ENCODE results near the gene SH3BP5L.

Gene SH3BP5L

GRCh38 chr1:248825909-248826760 lies at the start of gene SH3BP5L:
SH3BP5L (minus strand) TSS chr1:248825915; CDS start chr1:248824935, 980 bp downstream.
- H3K4me1 Mint-ChIP-seq: peaks cover 56% of the 10 kb centered on the region
- peak; percentile 88 to 92 for DNase-seq
- peak within 1 kb of the TSS; percentile 79 to 88 for H3K4me3 Mint-ChIP-seq
- ATAC-seq: peak; percentile 94
- peak within 1 kb of the TSS; percentile 99 for H3K27ac Mint-ChIP-seq
- no peaks in the 10 kb centered on the region for H3K27me3 Mint-ChIP-seq
- H3K9me3 Mint-ChIP-seq: no peaks in the 10 kb centered on the region

DNA sequence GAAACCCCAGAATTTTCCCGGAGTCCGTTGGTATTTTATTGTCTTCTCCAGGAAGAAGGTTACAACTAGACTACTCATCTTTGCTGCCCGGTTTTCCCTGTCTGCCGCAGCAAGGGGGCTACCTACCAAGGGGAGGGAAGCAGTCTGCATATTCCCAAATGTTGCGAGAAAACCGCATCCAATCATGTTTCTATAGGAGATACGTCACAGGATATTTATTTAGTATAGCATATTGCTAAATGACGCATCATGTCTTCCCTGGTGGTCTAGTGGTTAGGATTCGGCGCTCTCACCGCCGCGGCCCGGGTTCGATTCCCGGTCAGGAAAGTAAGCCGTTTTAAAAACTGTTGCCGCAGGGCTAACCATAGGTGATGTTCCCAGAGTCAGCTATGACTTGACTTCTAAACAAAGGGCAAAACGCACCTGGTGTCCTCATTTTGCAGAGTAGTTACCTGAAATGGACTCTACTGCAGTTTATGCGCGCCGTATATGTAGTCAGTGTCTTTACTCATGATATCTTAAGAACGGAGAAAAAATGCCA lies 48.3 kb upstream of the SH3BP5L start:
- Mint-ChIP-seq H3K27ac (peak overlapping the region; percentile 89 to 100), H3K4me3 (peak overlapping the region; percentile 90 to 96), H3K4me1 (peaks cover 25% of the 10 kb centered on the region), H3K27me3 (no peaks in the 10 kb centered on the region), H3K9me3 (peaks cover 0 to 7% of the 10 kb centered on the region in 2 donors)
- ATAC-seq (peak; percentile 72), DNase-seq (peak; percentile 83 to 84)

DNA sequence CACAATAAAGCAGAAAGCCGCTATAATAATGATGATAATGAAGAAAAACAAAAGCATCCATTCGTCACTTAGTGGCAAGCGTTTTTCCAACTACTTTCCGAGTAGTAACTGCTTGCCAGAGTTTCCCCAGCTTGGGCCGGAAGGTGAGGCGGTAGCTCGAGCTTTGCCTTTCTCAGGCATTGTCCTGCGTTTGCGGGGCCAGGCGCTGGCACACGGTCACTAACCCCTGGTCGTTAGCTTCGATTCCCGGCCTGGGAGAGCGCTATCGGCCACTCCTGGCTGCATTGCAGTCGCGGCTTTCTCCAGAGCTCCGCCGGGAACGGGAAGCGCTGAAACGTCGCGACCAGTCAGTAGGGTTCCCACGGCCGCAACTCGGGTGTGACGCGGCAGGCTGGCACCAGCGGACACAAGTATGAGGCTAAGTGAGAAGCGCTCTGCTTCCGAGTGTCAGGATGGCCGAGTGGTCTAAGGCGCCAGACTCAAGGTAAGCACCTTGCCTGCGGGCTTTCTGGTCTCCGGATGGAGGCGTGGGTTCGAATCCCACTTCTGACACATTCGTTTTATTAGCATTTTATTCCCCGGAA lies 47.8 kb upstream of the SH3BP5L start:
- ATAC-seq (peak; percentile 89), DNase-seq (peak; percentile 97 to 98)
- no peaks in the 10 kb centered on the region for H3K27me3 Mint-ChIP-seq
- peak overlapping the region; percentile 89 to 100 for H3K27ac Mint-ChIP-seq
- peaks cover 25% of the 10 kb centered on the region for H3K4me1 Mint-ChIP-seq
- H3K4me3 Mint-ChIP-seq: peak overlapping the region; percentile 90 to 96
- peaks cover 0 to 7% of the 10 kb centered on the region in 2 donors for H3K9me3 Mint-ChIP-seq

GRCh38 chr1:248872752-248873408 lies 47.2 kb upstream of the SH3BP5L start:
- H3K27me3 Mint-ChIP-seq: no peaks in the 10 kb centered on the region
- ATAC-seq: peak; percentile 75
- peak; percentile 64 to 73 for DNase-seq
- peaks cover 0 to 7% of the 10 kb centered on the region in 2 donors for H3K9me3 Mint-ChIP-seq
- peaks cover 25% of the 10 kb centered on the region for H3K4me1 Mint-ChIP-seq
- H3K4me3 Mint-ChIP-seq: peak overlapping the region; percentile 90 to 96
- peak overlapping the region; percentile 89 to 100 for H3K27ac Mint-ChIP-seq

GRCh38 chr1:248871837-248872401 lies 46.2 kb upstream of the SH3BP5L start:
- H3K4me3 Mint-ChIP-seq: no peak overlapping the region
- H3K4me1 Mint-ChIP-seq: peaks cover 25% of the 10 kb centered on the region
- no peak for ATAC-seq
- H3K9me3 Mint-ChIP-seq: peaks cover 0 to 7% of the 10 kb centered on the region in 2 donors
- no peaks in the 10 kb centered on the region for H3K27me3 Mint-ChIP-seq
- no peak for DNase-seq
- peak overlapping the region in 1 of 2 donors; percentile 80 for H3K27ac Mint-ChIP-seq

GRCh38 chr1:248862998-248863881 lies 37.5 kb upstream of the SH3BP5L start:
- ATAC-seq (peak; percentile 66), DNase-seq (peak; percentile 72 to 78)
- H3K9me3 Mint-ChIP-seq: no peaks in the 10 kb centered on the region
- no peaks in the 10 kb centered on the region for H3K27me3 Mint-ChIP-seq
- H3K4me1 Mint-ChIP-seq: peaks cover 36% of the 10 kb centered on the region
- peak overlapping the region; percentile 30 to 73 for H3K27ac Mint-ChIP-seq
- H3K4me3 Mint-ChIP-seq: peak overlapping the region; percentile 88 to 93

DNA sequence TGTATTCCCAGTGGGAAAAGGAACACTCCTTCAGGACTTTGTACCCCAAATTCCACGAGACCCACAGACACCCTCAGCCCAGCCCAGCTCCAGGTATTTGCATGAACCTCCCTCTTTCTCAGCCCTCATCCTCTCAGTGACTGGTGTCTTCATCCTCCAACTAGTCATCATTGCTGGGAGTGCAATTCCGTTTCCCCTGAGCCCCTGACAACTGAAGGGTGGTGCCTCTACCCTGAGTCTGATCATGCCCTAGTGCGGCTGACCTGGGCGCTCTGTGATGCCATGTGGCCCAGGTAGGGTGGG lies 36.9 kb upstream of the SH3BP5L start:
- Mint-ChIP-seq H3K4me3 (peak overlapping the region; percentile 88 to 93), H3K27ac (peak overlapping the region; percentile 30 to 73), H3K27me3 (no peaks in the 10 kb centered on the region), H3K9me3 (no peaks in the 10 kb centered on the region), H3K4me1 (peaks cover 42% of the 10 kb centered on the region)
- DNase-seq (no peak), ATAC-seq (peak; percentile 36)

GRCh38 chr1:248861616-248862015 lies 35.9 kb upstream of the SH3BP5L start:
- Mint-ChIP-seq H3K4me3 (no peak overlapping the region), H3K27me3 (no peaks in the 10 kb centered on the region), H3K9me3 (no peaks in the 10 kb centered on the region), H3K27ac (no peak overlapping the region), H3K4me1 (peaks cover 46% of the 10 kb centered on the region)
- DNase-seq: no peak
- no peak for ATAC-seq

DNA sequence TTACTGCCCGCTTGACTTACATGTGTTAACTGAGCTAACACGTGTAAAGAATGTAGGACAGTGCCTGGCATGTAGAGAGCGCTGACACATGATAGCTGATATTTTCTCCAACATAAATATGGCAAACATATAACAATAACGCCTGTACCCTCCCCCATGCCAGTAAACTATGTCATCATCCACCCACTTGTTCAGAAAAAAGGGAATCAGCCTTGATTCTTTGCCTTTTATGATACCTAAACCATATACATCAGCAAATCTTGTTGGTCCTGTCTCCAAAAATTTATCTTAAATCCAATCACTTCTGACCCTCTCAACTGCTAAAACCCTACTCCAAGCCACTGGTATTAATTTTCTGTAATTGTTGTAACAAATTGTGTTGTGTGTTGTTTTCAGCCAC lies 34.3 kb upstream of the SH3BP5L start:
- Mint-ChIP-seq H3K4me3 (peak overlapping the region; percentile 88 to 91), H3K4me1 (peaks cover 46% of the 10 kb centered on the region), H3K27me3 (no peaks in the 10 kb centered on the region), H3K27ac (peak overlapping the region; percentile 81 to 91), H3K9me3 (no peaks in the 10 kb centered on the region)
- no peak for ATAC-seq
- DNase-seq: no peak

DNA sequence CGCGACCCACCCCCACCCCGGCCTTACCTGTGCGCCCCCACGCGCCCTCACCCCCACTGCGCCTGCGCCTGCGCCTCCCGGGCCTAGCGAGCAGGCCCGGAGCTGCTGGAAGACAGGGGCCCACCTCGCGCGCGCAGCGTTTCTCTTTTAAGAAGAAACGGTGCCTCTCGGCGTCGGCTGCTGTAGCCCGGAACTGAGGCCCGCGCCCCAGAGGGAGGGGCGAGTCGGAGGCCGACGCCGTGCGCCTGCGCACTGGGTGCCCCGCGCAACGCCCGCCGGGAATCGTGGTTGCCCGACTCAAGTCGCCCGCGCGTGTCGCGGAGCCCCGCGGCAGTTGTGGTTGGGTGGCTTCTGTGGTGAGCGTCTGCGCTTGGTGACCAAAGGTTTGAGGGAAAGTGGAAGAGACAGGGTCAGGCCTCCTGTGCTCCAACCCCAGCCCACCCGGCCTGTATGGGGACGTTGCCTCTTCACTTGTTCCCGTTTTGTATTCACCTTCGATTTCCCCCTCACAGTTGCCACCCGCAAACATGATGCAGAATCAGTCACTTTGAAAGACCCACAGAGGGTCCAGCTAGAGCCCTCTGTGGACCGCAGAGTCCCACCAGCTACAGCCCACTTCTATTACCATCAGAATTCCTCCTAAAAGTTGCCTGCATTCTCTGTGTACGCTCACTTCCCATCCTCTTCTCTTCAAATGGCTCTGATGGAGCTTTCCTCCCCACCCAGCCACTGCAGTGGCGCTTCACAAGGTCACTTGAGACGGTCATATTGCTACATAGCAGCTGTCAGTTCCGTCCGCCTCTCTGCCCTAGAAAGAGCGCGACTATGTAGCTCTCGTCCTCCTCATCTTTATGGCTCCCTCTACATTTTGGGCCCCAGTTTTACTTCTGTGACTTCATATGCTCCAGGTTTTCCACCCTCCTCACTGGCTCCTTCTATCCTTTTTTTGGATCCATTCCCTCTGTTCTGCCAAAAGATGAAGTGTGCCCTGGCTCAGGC lies 33.5 kb upstream of the SH3BP5L start, which contains the start of gene ZNF692:
Gene ZNF692, minus strand, starts transcription at position 195 of the 999 bp plus-strand sequence. CDS start 776 bp downstream, outside the sequence.
- Mint-ChIP-seq H3K27ac (peak within 1 kb of the TSS; percentile 91 to 95), H3K27me3 (no peaks in the 10 kb centered on the region), H3K4me1 (peaks cover 44% of the 10 kb centered on the region), H3K4me3 (peak within 1 kb of the TSS; percentile 88 to 91), H3K9me3 (no peaks in the 10 kb centered on the region)
- DNase-seq: peak; percentile 95 to 98
- ATAC-seq: peak; percentile 88

DNA sequence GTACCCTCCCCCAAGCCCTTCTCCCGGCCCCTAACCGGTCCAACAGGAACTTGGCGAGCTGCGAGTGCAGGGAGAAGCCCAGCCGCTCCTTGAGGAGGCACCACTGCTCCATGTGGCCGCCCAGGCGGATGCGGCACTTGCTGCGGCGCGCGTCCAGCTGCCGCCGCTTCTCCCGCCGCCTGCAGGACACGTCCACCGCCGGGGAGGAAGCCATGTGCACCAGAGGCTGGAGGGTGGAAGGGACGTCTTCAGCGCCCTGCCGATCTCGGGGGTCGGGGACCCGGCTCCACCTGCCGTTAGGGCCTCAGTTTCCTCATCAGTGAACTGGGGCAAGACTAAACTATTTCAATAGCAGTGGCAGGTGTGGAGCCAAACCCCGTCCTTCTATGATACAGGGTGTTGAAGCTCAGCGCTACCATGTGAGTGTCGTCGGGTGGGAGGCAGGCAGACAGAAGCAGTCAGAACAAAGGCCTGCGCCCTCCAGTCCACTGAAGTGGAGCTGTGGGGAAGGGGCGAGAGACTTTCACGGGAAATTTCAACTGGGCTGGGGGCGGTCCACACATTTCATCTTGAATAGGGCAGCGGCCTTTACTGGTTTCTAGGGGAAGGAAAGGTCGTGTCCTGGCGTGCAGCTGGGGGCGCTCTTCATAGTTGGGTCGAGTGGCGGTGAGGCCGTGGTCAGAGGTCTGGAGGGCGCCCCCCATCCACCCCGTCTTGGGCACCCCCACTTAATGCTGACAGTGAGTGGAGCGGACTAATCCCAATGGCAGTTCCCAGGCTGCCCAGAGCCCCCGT lies 32.6 kb upstream of the SH3BP5L start:
- no peaks in the 10 kb centered on the region for H3K9me3 Mint-ChIP-seq
- ATAC-seq: peak; percentile 68
- H3K27ac Mint-ChIP-seq: peak overlapping the region; percentile 91 to 95
- DNase-seq: peak in 1 of 2 donors; percentile 47
- peaks cover 36% of the 10 kb centered on the region for H3K4me1 Mint-ChIP-seq
- peak overlapping the region; percentile 88 to 91 for H3K4me3 Mint-ChIP-seq
- no peaks in the 10 kb centered on the region for H3K27me3 Mint-ChIP-seq

DNA sequence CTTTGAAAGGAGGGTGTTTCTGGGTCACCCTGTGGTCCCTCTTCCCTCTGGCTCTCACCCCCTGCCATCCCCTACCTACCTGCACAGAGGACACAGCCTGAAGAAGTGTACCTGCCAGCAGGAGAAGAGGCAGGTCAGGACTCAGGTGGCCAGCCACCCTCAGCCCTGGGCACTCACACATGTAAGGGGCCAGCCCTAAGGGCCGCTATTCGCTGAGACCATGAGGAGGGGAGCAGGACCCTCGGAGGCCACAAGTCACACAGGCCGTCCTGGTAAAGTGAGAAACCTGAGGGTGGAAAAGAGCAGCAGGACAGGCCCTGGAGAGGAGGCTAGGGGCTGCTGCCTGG lies 32.0 kb upstream of the SH3BP5L start:
- Mint-ChIP-seq H3K27ac (peak overlapping the region; percentile 91 to 95), H3K9me3 (no peaks in the 10 kb centered on the region), H3K27me3 (no peaks in the 10 kb centered on the region), H3K4me3 (peak overlapping the region; percentile 88 to 91), H3K4me1 (peaks cover 34% of the 10 kb centered on the region)
- no peak for ATAC-seq
- peak in 1 of 2 donors; percentile 20 for DNase-seq

DNA sequence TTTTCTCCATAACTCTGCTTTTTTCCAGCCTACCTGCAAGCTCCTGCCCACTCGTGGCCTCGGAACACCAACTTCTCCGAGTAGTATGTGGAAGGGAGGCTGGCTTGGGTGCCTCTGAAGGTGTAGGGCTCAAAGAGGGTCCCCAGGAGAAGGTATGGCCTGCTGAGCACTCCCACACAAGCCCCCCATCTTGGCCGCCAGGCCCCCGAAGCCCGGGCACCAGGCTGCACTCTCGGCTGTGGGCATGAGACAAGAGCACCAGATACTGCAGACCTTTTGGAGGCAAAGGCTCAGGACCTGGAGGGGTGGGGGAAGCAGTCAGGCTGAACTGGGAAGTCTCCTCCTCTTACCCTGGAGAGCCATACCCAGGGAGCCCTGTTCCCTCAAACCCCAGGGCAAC lies 31.5 kb upstream of the SH3BP5L start:
- H3K4me3 Mint-ChIP-seq: peak overlapping the region; percentile 88 to 91
- DNase-seq (no peak), ATAC-seq (no peak)
- H3K27me3 Mint-ChIP-seq: no peaks in the 10 kb centered on the region
- H3K9me3 Mint-ChIP-seq: no peaks in the 10 kb centered on the region
- peak overlapping the region in 1 of 2 donors; percentile 91 for H3K27ac Mint-ChIP-seq
- H3K4me1 Mint-ChIP-seq: peaks cover 28% of the 10 kb centered on the region

Measured in stimulated activated naive CD8-positive, alpha-beta T cell treated with anti-CD3 and anti-CD28 coated beads, Interleukin-15, amount 100 ng/mL, for 72 hours (primary cell).